H1 (cell line): ENCODE data around the gene ZDHHC8. TPM values are rescaled to one million over a fixed set of nuclear protein-coding genes. Genes with fewer than 3 reads are reported as not detected.

Experiments used
- CBX5 ChIP-seq: fragments of 300-800, 300-1000 bp; sonication (generic); IDR thresholded peaks from 2 replicates; pipeline ENCODE4 v1.7.1; 2016; ENCODE audit warnings: antibody characterized with exemption, low read length, low read depth
- CHD2 ChIP-seq: IDR thresholded peaks from 2 replicates; pipeline ENCODE4 v1.6.1; 2012; ENCODE audit warnings: low read length, improper control_type of control experiment
- CTCF ChIP-seq, 3 experiments: IDR thresholded peaks; 1 replicate in 2 of 3; 2 replicates in 1 of 3; pipeline versions ENCODE4 v1.5.1 to v1.6.1; 2011; ENCODE audit warnings: low read length in 3 of 3, mild to moderate bottlenecking in 3 of 3, inconsistent platforms in 2 of 3, low read depth in 1 of 3, moderate library complexity in 1 of 3; ENCODE audit not compliant: insufficient read depth in 1 of 3; ENCODE audit errors: control extremely low read depth in 1 of 3
- E2F6 ChIP-seq: IDR thresholded peaks from 2 replicates; pipeline ENCODE4 v1.6.1; 2012; ENCODE audit warnings: inconsistent platforms
- JUND ChIP-seq: IDR thresholded peaks from 2 replicates; pipeline ENCODE4 v1.6.1; 2011; ENCODE audit warnings: mild to moderate bottlenecking, improper control_type of control experiment, low read length
- NANOG ChIP-seq: IDR thresholded peaks from 2 replicates; pipeline ENCODE4 v1.6.1; 2011; ENCODE audit warnings: low read length, low read depth, mild to moderate bottlenecking, inconsistent platforms; ENCODE audit not compliant: insufficient read depth, poor library complexity, severe bottlenecking
- RNF2 ChIP-seq: fragments of 200-900, 300-1000 bp; sonication (generic); IDR thresholded peaks from 2 replicates; pipeline ENCODE4 v1.7.1; 2016; ENCODE audit warnings: borderline replicate concordance, low read depth, mild to moderate bottlenecking, antibody characterized with exemption, low read length; ENCODE audit not compliant: poor library complexity, severe bottlenecking; ENCODE audit errors: missing control alignments
- polyA plus RNA-seq, 7 experiments: library from polyadenylated mRNA; depleted of rRNA in 3 of 7; stranded (reverse) in 5 of 7; unstranded in 2 of 7; fragments of >200 nt in 5 of 7; fragments of 200-250 nt in 2 of 7; gene quantifications; 1 replicate in 5 of 7; 2 replicates in 1 of 7; 4 replicates in 1 of 7; pipeline versions ENCODE4 v1.2.1 to v1.2.3, GENCODE V29; 2011 to 2013; ENCODE audit warnings: missing spikeins in 2 of 7, mixed read lengths in 2 of 7
- total RNA-seq: library from RNA; stranded (reverse); fragmentation: NEBNext Ultra II Directional; extraction: Animal tissue kit (Norgen Biotek cat#: 25700); gene quantifications from 2 replicates; pipeline ENCODE4 v1.2.1, GENCODE V29; 2021

The ZDHHC8 gene
- total and polyA plus RNA-seq, 2 of the 8 experiments (the other 6 are each of a cell fraction or from before 2014, with no cell fraction given) = 18.6 to 65.6 TPM

GRCh38 chr22:20157430-20158183, 26.0 kb downstream of the ZDHHC8 start (continued):
- TF ChIP-seq E2F6 (no peak), CBX5 (no peak), RNF2 (no peak), JUND (no peak), CTCF (IDR thresholded peaks at IDR 0.05; ENCODE audit: control extremely low read depth in 1 of 3, insufficient read depth in 1 of 3, low read depth in 1 of 3, low read length in 3 of 3) (no peak), CHD2 (no peak), NANOG (no peak)
